HuH-7.5 (cell line): ENCODE data around the gene GABARAPL2.

Experiments
- DNase-seq: peaks from one replicate; pipeline ENCODE4 v3.0.0; 2011; ENCODE audit warnings: low spot score

Gene GABARAPL2

GRCh38 chr16:75555213-75555706 lies 10.9 kb upstream of the GABARAPL2 start:
- peak; percentile 67 for DNase-seq

DNA sequence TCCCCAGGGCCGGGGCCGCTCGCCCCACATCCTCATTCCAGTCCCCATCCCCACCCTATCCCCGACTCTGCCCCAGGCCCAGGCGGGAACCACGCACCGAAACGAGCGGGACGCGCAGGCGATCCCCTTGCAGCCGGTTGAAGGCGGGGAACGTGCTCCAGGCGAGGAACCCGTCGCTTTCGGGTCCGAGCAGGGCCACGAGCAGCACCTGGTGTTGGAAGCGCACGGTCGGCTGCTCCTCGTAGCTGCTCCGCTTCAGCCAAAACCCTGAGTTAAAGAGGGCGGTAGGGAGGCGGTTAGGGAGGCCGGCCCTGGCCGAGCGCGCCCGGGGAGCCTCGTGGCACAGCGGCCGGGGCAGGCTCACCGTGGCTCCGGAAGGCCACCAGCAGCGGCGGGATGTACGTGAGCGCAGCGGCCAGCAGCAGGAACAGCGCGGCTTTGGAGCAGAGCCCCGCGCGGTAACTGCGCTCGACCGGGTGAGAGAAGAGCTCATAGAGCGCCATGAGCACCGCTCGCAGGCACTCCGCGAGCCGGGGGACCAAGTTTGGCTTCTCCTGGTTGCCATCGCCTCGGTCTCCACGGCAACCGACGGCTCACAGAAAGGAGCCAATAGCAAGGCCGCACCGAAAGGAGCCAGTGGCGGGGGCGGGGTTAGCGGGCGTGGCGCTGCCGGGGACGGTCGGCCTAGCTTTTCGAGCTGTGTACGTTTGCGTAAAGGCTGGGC lies 10.3 kb upstream of the GABARAPL2 start, which contains the start of gene TMEM231:
Gene TMEM231 (minus strand): TSS at position 546 of the 724 bp plus-strand sequence. CDS start 43 bp downstream, at position 503.
- peak; percentile 94 for DNase-seq

DNA sequence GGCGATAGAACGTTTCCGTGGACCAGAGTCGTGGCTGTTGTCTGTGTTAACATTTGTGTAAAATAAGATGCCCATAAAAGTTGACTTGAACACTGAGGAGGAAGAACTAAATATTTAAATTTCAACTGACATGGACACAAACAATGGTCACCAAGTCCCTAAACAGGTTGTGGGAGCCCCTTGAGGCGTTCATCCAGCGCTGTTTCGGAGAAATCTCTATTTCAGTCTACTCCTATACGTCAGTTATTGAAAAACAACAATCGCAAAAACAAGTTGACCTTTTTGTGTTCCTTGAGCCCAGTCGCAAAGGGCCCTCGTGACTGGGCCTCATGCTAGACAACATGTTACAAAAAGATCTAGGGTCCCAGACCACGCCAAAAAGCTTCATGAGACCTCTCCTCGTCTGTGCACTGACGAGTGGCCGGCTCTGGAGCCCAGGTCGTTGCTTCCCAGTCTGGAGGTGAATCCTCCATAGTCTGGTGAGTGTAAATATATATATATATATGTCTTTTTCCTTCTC lies 9.7 kb upstream of the GABARAPL2 start:
- no peak for DNase-seq

DNA sequence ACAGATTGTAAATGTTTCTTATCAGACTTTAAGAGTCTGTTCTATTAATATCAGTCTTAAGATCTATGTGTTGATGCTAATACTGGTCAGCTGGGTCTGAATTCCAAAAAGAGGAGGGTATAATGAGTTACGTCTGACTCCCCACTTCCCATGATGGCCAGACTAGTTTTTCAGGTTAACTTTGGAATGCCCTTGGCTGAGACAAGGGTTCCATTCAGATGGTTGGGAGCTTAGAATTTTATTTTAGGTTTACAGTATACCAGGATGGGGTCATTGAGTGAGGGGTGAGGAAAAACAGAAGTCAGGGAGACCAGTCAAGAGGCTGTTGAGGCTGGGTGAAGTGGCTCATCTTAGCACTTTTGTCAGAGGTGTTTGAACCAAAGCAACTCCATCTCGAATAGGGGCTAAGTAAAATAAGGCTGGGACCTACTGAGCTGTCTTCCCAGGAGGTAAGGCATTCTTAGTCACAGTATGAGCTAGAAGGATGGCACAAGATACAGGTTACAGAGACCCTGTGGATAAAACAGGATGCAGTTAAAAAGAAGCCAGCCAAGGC lies 7.3 kb upstream of the GABARAPL2 start:
- DNase-seq = no peak

GRCh38 chr16:75559564-75560372 lies 6.4 kb upstream of the GABARAPL2 start:
- no peak for DNase-seq

DNA sequence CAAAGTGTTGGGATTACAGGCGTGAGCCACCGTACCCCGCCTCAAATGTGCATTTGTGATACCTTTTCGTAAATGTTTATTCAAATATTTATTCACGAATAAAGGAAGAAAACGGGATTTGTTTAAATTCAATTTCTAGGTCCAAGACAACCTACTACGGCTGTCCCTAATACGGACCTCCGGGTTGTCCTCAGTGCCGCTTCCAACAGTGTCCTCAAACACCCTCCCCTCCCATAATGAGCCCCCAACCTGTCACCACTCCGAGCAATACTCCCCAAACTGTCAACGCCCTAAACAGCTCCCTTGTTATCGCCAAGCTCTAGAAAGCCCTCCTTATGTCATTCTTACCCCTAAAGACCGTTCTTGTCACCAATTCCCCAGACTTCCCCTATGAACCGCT lies 539 bp upstream of the GABARAPL2 start:
- DNase-seq = no peak

DNA sequence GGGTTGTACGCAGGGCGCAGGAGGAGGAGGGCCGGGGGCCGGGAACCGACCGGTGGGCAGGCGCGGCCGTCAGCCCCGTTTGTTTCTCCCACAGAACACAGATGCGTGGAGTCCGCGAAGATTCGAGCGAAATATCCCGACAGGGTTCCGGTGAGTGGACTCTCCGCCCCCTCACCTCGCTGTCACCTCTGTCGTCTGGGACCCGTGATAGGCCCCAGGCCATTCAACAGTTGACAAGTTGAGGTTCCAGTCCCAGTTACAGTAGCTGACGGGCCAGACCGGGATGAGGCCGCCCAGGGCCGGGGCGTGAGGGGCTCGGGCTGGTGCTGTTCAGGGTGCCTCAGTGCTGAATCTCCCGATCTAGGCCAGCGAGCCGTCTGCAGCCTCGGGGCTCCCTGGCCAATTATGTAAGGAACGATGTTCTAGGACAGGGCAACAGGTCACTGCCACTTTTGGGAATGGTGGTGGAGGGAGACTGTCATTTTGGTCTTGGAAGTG lies 628 bp downstream of the GABARAPL2 start:
- DNase-seq = peak; percentile 34

DNA sequence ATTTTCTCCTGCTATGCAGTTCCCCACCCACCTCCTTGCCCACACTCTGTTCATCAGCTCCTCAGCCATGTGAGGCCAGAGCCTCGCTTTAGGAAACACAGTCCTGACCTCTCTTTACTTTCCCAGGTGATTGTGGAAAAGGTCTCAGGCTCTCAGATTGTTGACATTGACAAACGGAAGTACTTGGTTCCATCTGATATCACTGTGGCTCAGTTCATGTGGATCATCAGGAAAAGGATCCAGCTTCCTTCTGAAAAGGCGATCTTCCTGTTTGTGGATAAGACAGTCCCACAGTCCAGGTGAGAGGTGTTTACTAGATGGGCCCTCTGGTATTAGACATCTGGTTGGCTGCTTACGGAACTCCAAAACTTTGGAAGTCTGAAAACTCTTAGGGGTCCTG lies 1.7 kb downstream of the GABARAPL2 start:
- DNase-seq = no peak

- DNase-seq = no peak
These were observed 4.4 kb downstream of the GABARAPL2 start for GRCh38 chr16:75570396-75571065.

DNA sequence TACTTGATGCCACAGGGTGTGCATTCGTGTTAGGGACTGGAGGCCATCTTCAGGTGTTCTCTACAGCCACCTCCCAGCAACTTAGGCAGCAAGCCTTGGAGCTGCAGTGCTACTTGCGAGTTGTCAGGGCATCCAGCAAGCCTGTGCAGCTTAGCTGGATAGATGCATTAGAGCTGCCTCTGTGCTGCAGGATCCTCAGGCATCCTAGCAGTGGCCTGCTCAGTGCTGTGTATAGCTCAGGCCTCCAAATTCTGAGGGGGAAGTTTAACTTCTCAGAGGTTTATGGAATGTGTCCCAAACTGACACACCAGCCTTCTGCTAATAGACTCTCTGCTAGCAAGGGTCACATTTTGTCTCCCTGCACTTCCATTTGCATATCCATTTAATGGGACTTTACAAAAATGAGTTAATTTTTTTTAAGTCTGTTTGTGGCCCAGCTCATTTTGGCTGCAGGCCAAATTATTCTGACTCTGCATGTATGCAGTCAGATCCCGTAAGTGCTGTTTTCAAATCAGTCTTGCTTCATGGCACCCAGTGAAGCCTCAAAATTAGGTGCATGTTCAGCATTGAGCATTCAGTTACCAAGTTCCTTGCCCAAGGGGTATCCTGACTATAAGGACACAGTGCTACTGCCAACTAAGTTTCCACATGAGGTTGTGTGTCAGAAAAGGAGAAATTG lies 6.8 kb downstream of the GABARAPL2 start:
- no peak for DNase-seq

DNA sequence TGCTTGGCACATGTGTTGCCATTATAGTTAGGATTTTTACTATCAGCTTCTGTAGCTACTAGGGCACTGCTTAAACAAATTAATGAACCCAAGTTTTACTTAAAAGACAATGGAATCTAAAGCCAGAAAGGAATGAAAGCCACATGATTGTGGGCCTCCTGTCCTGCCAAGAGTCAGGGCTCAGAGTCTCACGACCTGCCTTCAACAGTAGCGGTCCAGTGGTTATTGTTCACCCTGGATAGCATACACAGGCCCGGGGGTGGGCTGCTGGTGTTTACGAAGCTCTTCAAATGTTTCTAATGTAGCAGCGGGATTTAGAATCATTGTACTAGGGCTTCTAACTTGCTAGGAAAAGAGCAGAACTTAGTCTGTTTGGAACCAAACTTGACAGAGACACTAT lies 7.8 kb downstream of the GABARAPL2 start:
- DNase-seq = no peak

GRCh38 chr16:75575958-75576357 lies 9.8 kb downstream of the GABARAPL2 start:
- no peak for DNase-seq

DNA sequence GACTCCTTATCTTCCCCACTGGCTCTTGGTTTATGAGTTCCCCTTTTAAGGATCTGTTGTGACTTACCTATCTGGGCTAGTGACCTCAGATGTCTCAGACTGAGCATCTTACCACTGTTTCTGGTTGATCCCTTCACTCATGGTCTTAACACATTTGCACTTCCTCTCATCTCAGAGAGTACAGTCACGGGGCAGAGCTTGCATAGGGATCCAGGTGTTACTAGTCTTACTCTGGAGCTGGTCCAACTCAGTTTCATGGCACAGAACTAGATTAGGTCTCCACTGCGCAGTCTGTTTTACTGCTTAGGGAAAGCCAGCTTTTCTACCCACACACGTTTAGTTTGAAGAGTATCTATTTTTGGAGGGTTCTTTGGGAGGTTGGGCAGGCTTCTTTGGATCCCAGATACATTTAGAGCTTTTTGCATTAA lies 10.2 kb downstream of the GABARAPL2 start:
- no peak for DNase-seq

DNA sequence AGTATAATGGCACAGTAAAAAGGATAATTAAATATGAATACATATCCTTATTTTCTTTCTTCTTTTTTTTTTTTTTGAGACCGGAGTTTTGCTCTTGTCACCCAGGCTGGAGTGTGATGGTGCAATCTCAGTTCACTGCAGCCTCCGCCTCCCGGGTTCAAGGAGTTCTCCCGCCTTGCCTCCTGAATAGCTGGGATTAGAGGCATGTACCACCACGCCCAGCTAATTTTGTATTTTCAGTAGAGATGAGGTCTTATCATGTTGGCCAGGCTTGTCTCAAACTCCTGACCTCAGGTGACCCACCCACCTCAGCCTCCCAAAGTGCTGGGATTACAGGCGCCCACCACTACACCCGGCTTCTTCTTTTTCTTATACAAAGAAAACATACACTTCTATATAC lies 12.0 kb downstream of the GABARAPL2 start:
- DNase-seq = no peak

- DNase-seq = no peak
These were observed 12.5 kb downstream of the GABARAPL2 start for GRCh38 chr16:75578725-75579124.

GRCh38 chr16:75579281-75579834 lies 13.2 kb downstream of the GABARAPL2 start:
- no peak for DNase-seq

- DNase-seq = no peak
These were observed 17.9 kb downstream of the GABARAPL2 start for GRCh38 chr16:75584108-75584507.

DNA sequence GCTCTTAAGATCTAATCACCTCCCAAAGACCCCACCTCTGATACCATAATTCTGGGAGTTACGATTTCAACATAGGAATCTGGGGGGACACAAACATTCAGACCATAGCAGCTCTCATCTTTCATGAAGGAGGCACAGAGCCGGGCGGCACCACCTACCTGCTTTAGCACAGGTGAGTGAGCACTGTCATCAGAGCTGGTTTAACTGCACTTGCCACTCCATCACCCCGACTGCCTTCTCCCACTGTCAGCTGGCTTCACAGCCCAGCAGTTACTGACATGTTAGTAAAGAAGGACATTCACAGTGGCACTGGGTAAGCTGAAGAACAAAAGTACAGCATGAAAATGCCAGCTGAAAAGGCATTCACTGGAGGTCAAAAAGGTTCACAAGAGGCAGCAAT lies 22.5 kb downstream of the GABARAPL2 start:
- no peak for DNase-seq

GRCh38 chr16:75589306-75589705 lies 23.1 kb downstream of the GABARAPL2 start:
- DNase-seq = no peak

GRCh38 chr16:75590920-75591843 lies 25.0 kb downstream of the GABARAPL2 start:
- no peak for DNase-seq
